ENCODE measurements around the gene RAB7A. TPM values are rescaled to one million over a fixed set of nuclear protein-coding genes. Genes with fewer than 3 reads are reported as not detected.

The RAB7A gene
- total and polyA plus RNA-seq, 2 experiments from 2014 or later = 108 to 269 TPM

DNA sequence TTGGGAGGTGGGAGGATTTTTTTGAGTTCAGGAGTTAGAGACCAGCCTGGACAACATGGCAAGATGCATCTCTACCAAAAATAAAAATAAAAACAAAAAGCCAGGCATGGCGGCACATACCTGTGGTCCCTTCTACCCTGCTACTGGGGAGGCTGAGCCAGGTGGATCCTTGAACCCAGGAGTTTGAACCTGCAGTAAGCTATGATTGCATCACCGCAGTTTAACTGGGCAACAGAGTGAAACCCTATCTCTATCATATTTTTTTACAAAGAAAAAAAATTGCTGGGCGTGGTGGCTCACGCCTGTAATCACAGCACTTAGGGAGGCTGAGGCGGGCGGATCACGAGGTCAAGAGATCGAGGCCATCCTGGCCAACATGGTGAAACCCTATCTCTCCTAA lies 39.5 kb upstream of the RAB7A start:
- Histone ChIP-seq H3K27me3 (no peaks in the 10 kb centered on the region), H3K79me2 (peaks cover 3% of the 10 kb centered on the region), H3K36me3 (replicated peaks; ENCODE audit: insufficient read depth, low read depth) (no peaks in the 10 kb centered on the region), H3K4me3 (no peak overlapping the region), H3K9me2 (replicated peaks; ENCODE audit: insufficient read depth) (no peaks in the 10 kb centered on the region), H4K20me1 (ENCODE audit: insufficient read depth, poor library complexity, severe bottlenecking) (no peaks in the 10 kb centered on the region), H3K9me3 (ENCODE audit: low read depth) (no peaks in the 10 kb centered on the region), H3K4me2 (no peak overlapping the region), H3K4me1 (ENCODE audit: insufficient read depth) (no peaks in the 10 kb centered on the region), H2AFZ (no peak overlapping the region), H3K27ac (no peak overlapping the region)
- 96% methylated on average over 8 of the region's 8 CpGs for WGBS (ENCODE audit: low lambda C conversion rate, missing lambda C conversion rate)
- DNase-seq (ENCODE audit: low spot score) = no peak
- TF ChIP-seq EZH2phosphoT487 (IDR thresholded peaks at IDR 0.05; ENCODE audit: low read depth, severe bottlenecking, unreplicated experiment) (no peak), EZH2 (IDR thresholded peaks at IDR 0.05; ENCODE audit: borderline replicate concordance) (no peak)
- TF ChIP-seq, protein P1, sequence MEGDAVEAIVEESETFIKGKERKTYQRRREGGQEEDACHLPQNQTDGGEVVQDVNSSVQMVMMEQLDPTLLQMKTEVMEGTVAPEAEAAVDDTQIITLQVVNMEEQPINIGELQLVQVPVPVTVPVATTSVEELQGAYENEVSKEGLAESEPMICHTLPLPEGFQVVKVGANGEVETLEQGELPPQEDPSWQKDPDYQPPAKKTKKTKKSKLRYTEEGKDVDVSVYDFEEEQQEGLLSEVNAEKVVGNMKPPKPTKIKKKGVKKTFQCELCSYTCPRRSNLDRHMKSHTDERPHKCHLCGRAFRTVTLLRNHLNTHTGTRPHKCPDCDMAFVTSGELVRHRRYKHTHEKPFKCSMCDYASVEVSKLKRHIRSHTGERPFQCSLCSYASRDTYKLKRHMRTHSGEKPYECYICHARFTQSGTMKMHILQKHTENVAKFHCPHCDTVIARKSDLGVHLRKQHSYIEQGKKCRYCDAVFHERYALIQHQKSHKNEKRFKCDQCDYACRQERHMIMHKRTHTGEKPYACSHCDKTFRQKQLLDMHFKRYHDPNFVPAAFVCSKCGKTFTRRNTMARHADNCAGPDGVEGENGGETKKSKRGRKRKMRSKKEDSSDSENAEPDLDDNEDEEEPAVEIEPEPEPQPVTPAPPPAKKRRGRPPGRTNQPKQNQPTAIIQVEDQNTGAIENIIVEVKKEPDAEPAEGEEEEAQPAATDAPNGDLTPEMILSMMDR (IDR thresholded peaks at IDR 0.05; ENCODE audit: poor library complexity) = no peak

DNA sequence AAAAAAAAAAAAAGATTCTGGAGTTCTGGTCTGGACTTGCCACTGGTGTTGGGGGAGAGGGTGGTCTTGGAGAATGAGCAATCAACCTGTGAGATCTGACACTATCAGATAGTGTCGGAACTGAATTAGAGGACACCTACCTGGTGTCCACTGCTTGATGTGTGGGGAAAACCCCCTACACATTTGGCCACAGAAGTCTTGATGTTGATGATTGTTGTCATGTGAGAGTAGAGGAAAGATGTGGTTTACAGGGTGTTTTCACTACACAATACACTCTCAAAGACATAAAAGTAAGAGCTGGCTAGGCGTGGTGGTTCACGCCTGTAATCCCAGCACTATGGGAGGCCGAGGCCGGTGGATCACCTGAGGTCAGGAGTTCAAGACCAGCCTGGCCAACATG lies 36.9 kb upstream of the RAB7A start:
- Histone ChIP-seq H3K36me3 (replicated peaks; ENCODE audit: insufficient read depth, low read depth) (no peaks in the 10 kb centered on the region), H3K4me2 (no peak overlapping the region), H3K27ac (no peak overlapping the region), H3K4me1 (ENCODE audit: insufficient read depth) (no peaks in the 10 kb centered on the region), H3K27me3 (no peaks in the 10 kb centered on the region), H3K9me2 (replicated peaks; ENCODE audit: insufficient read depth) (no peaks in the 10 kb centered on the region), H3K79me2 (no peaks in the 10 kb centered on the region), H2AFZ (no peak overlapping the region), H3K9me3 (ENCODE audit: low read depth) (no peaks in the 10 kb centered on the region), H4K20me1 (ENCODE audit: insufficient read depth, poor library complexity, severe bottlenecking) (no peaks in the 10 kb centered on the region), H3K4me3 (no peak overlapping the region)
- 95% methylated on average over 5 of the region's 5 CpGs for WGBS (ENCODE audit: low lambda C conversion rate, missing lambda C conversion rate)
- DNase-seq (ENCODE audit: low spot score) = no peak
- no peak for TF ChIP-seq EZH2 (IDR thresholded peaks at IDR 0.05; ENCODE audit: borderline replicate concordance)
- TF ChIP-seq, protein P1 (IDR thresholded peaks at IDR 0.05; ENCODE audit: poor library complexity) = no peak
- no peak for TF ChIP-seq EZH2phosphoT487 (IDR thresholded peaks at IDR 0.05; ENCODE audit: low read depth, severe bottlenecking, unreplicated experiment)

DNA sequence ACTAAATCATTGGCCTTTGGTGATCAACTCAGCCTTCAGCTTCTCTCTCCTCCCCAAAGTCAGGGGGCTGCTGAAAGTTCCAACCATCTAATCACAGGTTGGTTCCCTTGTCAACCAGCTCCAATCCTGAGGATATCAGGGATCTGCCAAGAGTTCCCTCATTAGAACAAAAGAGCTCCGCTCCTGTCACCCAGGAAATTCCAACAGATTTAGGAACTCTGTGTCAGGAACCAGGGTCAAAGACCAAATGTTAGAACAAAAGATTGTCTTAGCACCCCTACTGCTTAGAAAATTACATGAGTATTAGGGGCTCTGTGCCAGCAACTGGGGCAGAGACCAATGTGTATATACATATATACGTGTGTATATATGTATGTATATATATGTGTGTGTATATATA lies 32.3 kb upstream of the RAB7A start:
- TF ChIP-seq EZH2phosphoT487 (IDR thresholded peaks at IDR 0.05; ENCODE audit: low read depth, severe bottlenecking, unreplicated experiment) (no peak), EZH2 (IDR thresholded peaks at IDR 0.05; ENCODE audit: borderline replicate concordance) (no peak)
- TF ChIP-seq, protein P1 (IDR thresholded peaks at IDR 0.05; ENCODE audit: poor library complexity) = no peak
- DNase-seq (ENCODE audit: low spot score) = no peak
- H3K4me1 ChIP-seq (ENCODE audit: insufficient read depth) = no peaks in the 10 kb centered on the region
- H3K9me2 ChIP-seq (replicated peaks; ENCODE audit: insufficient read depth) = no peaks in the 10 kb centered on the region
- no peak overlapping the region for H2AFZ ChIP-seq
- H3K27ac ChIP-seq = no peak overlapping the region
- H3K36me3 ChIP-seq (replicated peaks; ENCODE audit: insufficient read depth, low read depth) = no peaks in the 10 kb centered on the region
- H3K4me2 ChIP-seq = no peak overlapping the region
- H3K79me2 ChIP-seq = no peaks in the 10 kb centered on the region
- H4K20me1 ChIP-seq (ENCODE audit: insufficient read depth, poor library complexity, severe bottlenecking) = no peaks in the 10 kb centered on the region
- H3K4me3 ChIP-seq = no peak overlapping the region
- WGBS (ENCODE audit: low lambda C conversion rate, missing lambda C conversion rate) = 40% methylated on average over 2 of the region's 2 CpGs
- H3K27me3 ChIP-seq = no peaks in the 10 kb centered on the region
- H3K9me3 ChIP-seq (ENCODE audit: low read depth) = no peaks in the 10 kb centered on the region

DNA sequence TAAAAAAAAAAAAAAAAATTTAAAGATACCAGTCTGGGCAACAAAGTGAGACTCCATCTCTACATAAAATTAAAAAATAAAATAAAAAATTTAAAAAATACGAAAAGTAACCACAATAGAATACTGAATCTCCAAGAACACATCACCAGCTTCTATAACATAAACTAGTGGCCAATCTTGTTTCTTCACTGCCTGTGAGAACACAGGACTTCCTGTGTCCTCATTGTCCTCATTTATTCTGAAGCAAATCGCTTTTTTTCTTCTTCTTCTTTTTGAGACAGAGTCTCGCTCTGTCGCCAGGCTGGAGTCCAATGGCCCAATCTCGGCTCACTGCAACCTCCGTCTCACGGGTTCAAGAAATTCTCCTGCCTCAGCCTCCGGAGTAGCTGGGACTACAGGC lies 28.6 kb upstream of the RAB7A start:
- H3K9me2 ChIP-seq (replicated peaks; ENCODE audit: insufficient read depth) = no peaks in the 10 kb centered on the region
- H3K4me1 ChIP-seq (ENCODE audit: insufficient read depth) = no peaks in the 10 kb centered on the region
- H3K27ac ChIP-seq = no peak overlapping the region
- 96% methylated on average over 8 of the region's 8 CpGs for WGBS (ENCODE audit: low lambda C conversion rate, missing lambda C conversion rate)
- H3K27me3 ChIP-seq = no peaks in the 10 kb centered on the region
- TF ChIP-seq, protein P1 (IDR thresholded peaks at IDR 0.05; ENCODE audit: poor library complexity) = no peak
- TF ChIP-seq EZH2phosphoT487 (IDR thresholded peaks at IDR 0.05; ENCODE audit: low read depth, severe bottlenecking, unreplicated experiment) (no peak), EZH2 (IDR thresholded peaks at IDR 0.05; ENCODE audit: borderline replicate concordance) (no peak)
- H3K36me3 ChIP-seq (replicated peaks; ENCODE audit: insufficient read depth, low read depth) = no peaks in the 10 kb centered on the region
- DNase-seq (ENCODE audit: low spot score) = no peak
- H3K4me2 ChIP-seq = no peak overlapping the region
- H4K20me1 ChIP-seq (ENCODE audit: insufficient read depth, poor library complexity, severe bottlenecking) = no peaks in the 10 kb centered on the region
- no peak overlapping the region for H3K4me3 ChIP-seq
- no peaks in the 10 kb centered on the region for H3K79me2 ChIP-seq
- no peaks in the 10 kb centered on the region for H3K9me3 ChIP-seq (ENCODE audit: low read depth)
- no peak overlapping the region for H2AFZ ChIP-seq
